SU-DHL-6 (cell line): ENCODE data around the gene FH.

Source experiments
- H2AFZ ChIP-seq: fragments of 200-600 bp; sonication (generic); 2 replicates; pipeline ENCODE4 v1.6.1; 2014; ENCODE audit warnings: low read depth, mild to moderate bottlenecking, moderate library complexity, mixed read lengths, antibody characterized with exemption, low read length; ENCODE audit not compliant: severe bottlenecking
- H3F3A ChIP-seq: fragments of 200-600 bp; shearing (Covaris generic); 2 replicates; pipeline ENCODE4 v1.6.0; 2016; ENCODE audit warnings: antibody characterized with exemption, mild to moderate bottlenecking; ENCODE audit not compliant: insufficient read depth
- H3K27ac ChIP-seq: fragments of 200-600 bp; sonication (generic); 2 replicates; pipeline ENCODE4 v1.5.1; 2016; ENCODE audit warnings: low read depth, mild to moderate bottlenecking, low read length, moderate library complexity, mixed read lengths
- H3K27me3 ChIP-seq: fragments of 200-600 bp; sonication (generic), shearing (Covaris generic); 2 replicates; pipeline ENCODE4 v1.6.0; 2014; ENCODE audit warnings: mild to moderate bottlenecking, low read length
- H3K36me3 ChIP-seq: fragments of 200-600 bp; sonication (generic); 2 replicates; pipeline ENCODE4 v1.6.1; 2014; ENCODE audit warnings: mild to moderate bottlenecking, low read length, mixed read lengths
- H3K4me2 ChIP-seq: fragments of 300-600, 200-600 bp; shearing (Covaris generic), sonication (generic); 2 replicates; pipeline ENCODE4 v1.6.0; 2014; ENCODE audit warnings: low read length, low read depth, mild to moderate bottlenecking; ENCODE audit not compliant: poor library complexity, severe bottlenecking
- H3K4me3 ChIP-seq: fragments of 200-600 bp; sonication (generic); 2 replicates; pipeline ENCODE4 v1.5.1; 2014; ENCODE audit warnings: antibody characterized with exemption, low read length, mild to moderate bottlenecking, mixed read lengths; ENCODE audit not compliant: insufficient read depth, poor library complexity, severe bottlenecking
- H3K79me2 ChIP-seq: fragments of 200-600 bp; sonication (generic); 2 replicates; pipeline ENCODE4 v1.6.1; 2014; ENCODE audit warnings: mild to moderate bottlenecking, low read length, moderate library complexity; ENCODE audit not compliant: insufficient read depth
- H3K9ac ChIP-seq: fragments of 200-600 bp; sonication (generic); 2 replicates; pipeline ENCODE4 v1.7.0; 2014; ENCODE audit warnings: mild to moderate bottlenecking, low read length
- H3K9me2 ChIP-seq: fragments of 200-600 bp; sonication (generic); replicated peaks from 2 replicates; pipeline ENCODE4 v1.6.1; 2014; ENCODE audit warnings: low read length; ENCODE audit not compliant: insufficient read depth
- H3K9me3 ChIP-seq: fragments of 200-600 bp; sonication (generic); 2 replicates; pipeline ENCODE4 v1.6.1; 2014; ENCODE audit warnings: low read length, mixed read lengths; ENCODE audit not compliant: insufficient read depth
- H4K20me1 ChIP-seq: fragments of 200-600 bp; sonication (generic); 2 replicates; pipeline ENCODE4 v1.6.1; 2014; ENCODE audit warnings: low read depth, mild to moderate bottlenecking, antibody characterized with exemption, low read length, moderate library complexity, mixed read lengths
- EZH2phosphoT487 ChIP-seq: fragments of 200-600 bp; sonication (generic), shearing (Covaris generic); conservative IDR thresholded peaks from 2 replicates; pipeline ENCODE4 v1.6.1; 2018; ENCODE audit warnings: mild to moderate bottlenecking, antibody characterized with exemption, low read length, moderate library complexity, mixed read lengths
- TF ChIP-seq, protein P1 (sequence below): fragments of 200-600 bp; sonication (generic); IDR thresholded peaks from one replicate; pipeline ENCODE4 v1.5.1; 2017; ENCODE audit warnings: antibody characterized with exemption, mild to moderate bottlenecking, low read length, moderate library complexity; ENCODE audit not compliant: insufficient read depth, poor library complexity, severe bottlenecking

The FH gene

DNA sequence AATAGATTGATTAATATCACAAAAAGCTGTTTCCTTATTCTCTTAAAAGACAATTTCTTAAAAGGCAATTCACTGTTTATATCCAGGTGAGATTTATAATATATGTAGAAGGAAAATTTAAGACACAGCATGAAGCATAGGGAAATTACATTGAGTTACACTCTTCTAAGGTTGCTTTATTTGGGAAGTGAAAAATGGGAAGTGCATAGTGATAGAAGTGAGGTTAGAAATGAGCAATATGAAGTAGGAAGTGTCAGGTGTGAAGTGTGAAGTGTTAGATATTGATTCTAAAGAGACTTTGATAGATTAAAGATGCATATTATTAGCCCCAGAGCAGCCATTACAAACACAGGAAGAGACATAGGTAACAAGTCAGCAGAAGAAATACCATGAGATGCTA lies 40.3 kb downstream of the FH start:
- no peak for TF ChIP-seq EZH2phosphoT487
- TF ChIP-seq, protein P1, sequence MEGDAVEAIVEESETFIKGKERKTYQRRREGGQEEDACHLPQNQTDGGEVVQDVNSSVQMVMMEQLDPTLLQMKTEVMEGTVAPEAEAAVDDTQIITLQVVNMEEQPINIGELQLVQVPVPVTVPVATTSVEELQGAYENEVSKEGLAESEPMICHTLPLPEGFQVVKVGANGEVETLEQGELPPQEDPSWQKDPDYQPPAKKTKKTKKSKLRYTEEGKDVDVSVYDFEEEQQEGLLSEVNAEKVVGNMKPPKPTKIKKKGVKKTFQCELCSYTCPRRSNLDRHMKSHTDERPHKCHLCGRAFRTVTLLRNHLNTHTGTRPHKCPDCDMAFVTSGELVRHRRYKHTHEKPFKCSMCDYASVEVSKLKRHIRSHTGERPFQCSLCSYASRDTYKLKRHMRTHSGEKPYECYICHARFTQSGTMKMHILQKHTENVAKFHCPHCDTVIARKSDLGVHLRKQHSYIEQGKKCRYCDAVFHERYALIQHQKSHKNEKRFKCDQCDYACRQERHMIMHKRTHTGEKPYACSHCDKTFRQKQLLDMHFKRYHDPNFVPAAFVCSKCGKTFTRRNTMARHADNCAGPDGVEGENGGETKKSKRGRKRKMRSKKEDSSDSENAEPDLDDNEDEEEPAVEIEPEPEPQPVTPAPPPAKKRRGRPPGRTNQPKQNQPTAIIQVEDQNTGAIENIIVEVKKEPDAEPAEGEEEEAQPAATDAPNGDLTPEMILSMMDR = no peak
- no peak overlapping the region for H3K27ac ChIP-seq
- H3K4me3 ChIP-seq = no peak overlapping the region
- no peaks in the 10 kb centered on the region for H3K36me3 ChIP-seq
- H3K79me2 ChIP-seq = no peaks in the 10 kb centered on the region
- no peaks in the 10 kb centered on the region for H3K9me2 ChIP-seq
- H3F3A ChIP-seq = no peaks in the 10 kb centered on the region
- H3K9me3 ChIP-seq = no peaks in the 10 kb centered on the region
- H2AFZ ChIP-seq = no peak overlapping the region
- H3K4me2 ChIP-seq = no peak overlapping the region
- H3K9ac ChIP-seq = no peak overlapping the region
- H3K27me3 ChIP-seq = no peaks in the 10 kb centered on the region
- H4K20me1 ChIP-seq = no peaks in the 10 kb centered on the region

DNA sequence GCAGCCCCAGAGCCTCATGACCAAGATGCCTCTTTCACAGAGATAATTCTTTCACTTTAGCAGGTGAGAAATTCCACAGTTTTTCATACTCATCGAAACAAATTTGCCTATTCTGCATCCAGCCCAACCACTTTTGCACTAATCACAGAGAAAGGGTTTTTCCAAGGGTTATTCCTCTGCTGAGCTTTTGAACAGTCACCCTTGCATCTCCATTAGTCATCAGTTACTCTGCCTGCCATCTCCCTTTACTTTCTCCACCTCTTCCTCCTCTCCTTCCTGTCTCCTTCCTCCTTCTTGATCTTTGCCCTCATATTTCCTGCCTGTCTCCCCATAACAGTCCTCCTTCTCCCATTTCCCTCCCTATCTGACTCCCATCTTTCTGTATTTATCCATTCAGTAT lies 43.9 kb downstream of the FH start:
- TF ChIP-seq EZH2phosphoT487 = no peak
- TF ChIP-seq, protein P1 = no peak

DNA sequence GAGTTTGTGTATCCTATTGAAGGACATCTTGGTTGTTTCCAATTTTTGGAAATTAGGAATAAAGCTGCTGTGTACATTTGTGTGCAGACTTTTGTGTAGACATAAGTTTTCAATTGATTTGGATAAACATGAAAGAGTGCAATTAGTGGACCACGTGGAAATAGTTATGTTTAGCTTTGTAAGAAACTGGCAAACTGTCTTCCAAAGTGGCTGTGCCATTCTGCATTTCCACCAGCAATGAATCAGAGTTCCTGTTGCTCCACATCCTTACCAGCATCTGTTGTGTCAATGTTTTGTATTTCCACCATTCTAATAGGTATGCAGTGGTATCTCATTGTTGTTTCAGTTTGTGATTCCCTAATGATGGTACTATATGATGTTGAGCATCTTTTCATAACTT lies 46.5 kb downstream of the FH start:
- Histone ChIP-seq H3K9me3 (no peaks in the 10 kb centered on the region), H3K9me2 (no peaks in the 10 kb centered on the region), H3F3A (no peaks in the 10 kb centered on the region), H3K27me3 (no peaks in the 10 kb centered on the region), H3K36me3 (no peaks in the 10 kb centered on the region), H3K9ac (no peak overlapping the region), H4K20me1 (no peaks in the 10 kb centered on the region), H2AFZ (no peak overlapping the region), H3K4me3 (no peak overlapping the region), H3K27ac (no peak overlapping the region), H3K4me2 (no peak overlapping the region), H3K79me2 (no peaks in the 10 kb centered on the region)
- TF ChIP-seq EZH2phosphoT487 = no peak
- TF ChIP-seq, protein P1 = no peak

More for the DNA sequence above, 43.9 kb downstream of the FH start:
- Histone ChIP-seq H2AFZ (no peak overlapping the region), H3K36me3 (no peaks in the 10 kb centered on the region), H3K79me2 (no peaks in the 10 kb centered on the region), H3K27me3 (no peaks in the 10 kb centered on the region), H3K9me3 (no peaks in the 10 kb centered on the region), H3K9me2 (no peaks in the 10 kb centered on the region), H3K4me3 (no peak overlapping the region), H4K20me1 (no peaks in the 10 kb centered on the region), H3K9ac (no peak overlapping the region), H3F3A (no peaks in the 10 kb centered on the region), H3K27ac (no peak overlapping the region), H3K4me2 (no peak overlapping the region)
